NCI-H2196 treated with DMSO at 0.1 percent for 48 hours (cell line): ENCODE measurements around the gene KRT81.
"Not testable (repeated sequence)": the region's sequence is repeated elsewhere in the genome, so short reads cannot be mapped to it uniquely, and the experiment has no call there.

Source experiments
- DNase-seq: peaks from one replicate; lab custom pipeline; 2025; ENCODE audit not compliant: unreplicated experiment; lab: John Stamatoyannopoulos, UW

KRT81 gene

DNA sequence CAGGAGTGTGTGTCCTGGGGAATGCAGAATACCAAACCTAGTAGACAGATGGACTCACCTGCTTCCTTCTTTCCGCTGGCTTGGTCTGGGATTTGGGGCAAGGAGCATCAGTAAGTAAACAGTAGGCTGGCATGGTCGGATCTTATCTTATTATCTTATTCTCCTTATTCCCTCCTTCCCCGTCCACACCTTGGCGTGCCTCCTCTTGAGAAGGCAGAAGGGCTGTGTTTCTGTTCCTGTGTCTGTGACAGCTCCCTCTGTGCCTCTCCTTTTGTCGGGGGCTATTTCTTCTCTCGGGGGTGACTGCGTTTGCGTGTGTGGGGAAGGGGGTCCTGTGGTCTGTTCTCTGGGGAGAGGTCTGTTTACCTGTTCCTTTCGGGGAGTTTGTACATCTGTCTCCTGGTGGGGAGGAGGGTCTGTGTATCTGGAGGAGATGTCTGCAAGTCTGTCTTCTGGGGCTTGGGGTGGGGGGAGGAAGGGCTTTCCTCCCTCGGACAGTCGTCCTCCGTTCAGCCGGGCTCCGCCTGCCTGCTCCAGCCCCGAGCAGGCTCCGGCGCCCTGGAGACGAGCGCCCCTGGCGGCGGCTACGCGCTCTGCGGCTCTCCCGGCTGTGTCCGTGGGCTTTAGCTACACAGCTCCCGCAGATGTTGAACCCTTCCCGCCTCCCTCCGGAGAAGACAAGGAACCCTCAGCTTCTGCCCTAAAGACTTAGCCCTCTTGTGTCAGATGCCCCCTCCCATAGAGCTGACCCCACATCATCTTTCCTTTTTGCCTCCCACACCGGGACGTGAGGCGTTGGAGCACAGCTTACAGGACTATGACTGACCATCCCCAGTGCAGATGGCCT is 12.5 kb downstream of the KRT81 start:
- DNase-seq: peak; percentile 63

DNA sequence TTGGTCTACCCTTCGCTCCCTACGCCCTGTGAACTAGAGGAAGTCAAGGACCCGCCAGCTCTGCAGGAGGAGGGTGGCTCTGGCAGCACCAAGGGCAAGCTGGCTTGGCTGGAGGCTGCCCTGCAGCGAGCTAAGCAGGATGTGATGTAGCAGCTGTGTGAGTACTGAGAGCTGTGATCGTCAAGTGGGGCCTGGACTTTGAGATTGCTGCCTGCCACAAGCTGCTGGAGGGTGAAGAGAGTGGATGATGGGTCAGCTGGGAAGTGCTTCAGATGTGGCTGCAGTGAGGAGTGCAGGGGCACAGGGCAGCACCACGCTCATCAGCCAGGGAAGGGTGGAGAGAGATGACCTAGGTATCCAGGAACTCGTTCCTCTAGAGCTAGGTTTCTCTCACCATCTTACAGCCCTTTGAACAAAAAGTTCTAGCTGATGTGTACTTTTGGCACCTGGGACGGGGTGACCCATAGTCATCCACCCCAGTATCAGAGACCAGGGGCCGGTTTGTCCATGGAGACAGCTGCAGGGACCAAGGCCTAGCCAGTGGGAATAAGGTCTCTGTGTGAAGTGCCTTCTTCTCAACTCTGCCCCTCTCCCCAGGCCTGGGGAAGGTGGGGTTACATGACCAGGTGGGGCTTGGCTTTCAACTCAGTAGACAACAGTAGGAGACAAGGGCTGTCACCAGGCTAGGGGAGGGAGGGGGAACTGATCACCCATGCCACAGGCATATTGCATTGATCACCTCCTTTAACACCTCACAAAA is 13.7 kb downstream of the KRT81 start:
- DNase-seq: no peak

DNA sequence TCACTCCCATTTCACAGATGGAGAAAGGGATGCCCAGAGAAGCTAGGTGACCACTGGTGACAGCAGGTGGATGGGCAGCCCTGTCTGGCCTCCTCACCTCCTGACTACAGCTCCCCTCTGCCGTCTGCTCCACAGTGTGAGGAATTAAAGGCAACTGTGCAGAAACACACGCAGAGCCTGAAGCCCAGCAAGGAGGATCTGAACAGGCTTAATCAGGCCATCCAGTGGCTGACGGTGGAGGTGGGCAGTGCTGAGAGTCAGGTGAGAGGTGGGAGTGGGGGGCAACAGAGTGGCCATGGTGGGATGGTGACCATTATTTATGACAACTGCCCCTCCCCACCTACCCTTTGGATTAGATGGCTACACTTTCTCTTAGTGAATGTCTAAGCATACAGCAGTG is 15.6 kb downstream of the KRT81 start:
- DNase-seq: no peak

DNA sequence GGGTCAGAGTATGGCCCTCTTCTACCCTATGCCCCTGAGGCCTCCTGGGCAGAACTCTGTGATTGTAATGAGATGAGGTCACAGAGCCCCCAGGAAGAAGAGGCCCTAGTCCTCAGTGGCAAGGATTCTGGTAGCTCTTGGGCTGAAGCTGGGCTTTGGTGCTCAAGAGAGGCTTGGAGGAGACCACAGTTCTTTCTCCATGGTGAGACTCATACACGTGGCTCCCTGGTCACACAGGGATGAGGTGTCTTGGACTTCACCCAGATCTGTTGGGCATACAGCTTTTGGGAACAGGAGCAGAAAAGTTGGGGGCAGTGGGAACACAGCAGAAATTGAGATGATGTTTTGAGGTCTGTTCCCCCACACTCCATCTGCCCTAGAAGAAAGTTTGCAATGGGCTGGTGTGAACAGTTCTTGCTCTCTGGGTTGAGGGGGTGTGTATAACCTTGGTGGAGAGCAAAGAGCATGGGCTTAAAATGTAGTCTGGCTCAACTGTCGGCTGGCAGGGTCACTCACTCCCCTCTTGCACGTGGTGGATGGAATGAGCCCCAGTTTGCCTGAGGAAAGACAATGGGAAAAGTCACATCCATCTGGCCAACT is 16.7 kb downstream of the KRT81 start, which contains the start of gene KRT86:
Gene KRT86, plus strand, starts transcription at position 125 of the 600 bp plus-strand sequence. CDS start 27,272 bp downstream, outside the sequence.
- no peak for DNase-seq

DNA sequence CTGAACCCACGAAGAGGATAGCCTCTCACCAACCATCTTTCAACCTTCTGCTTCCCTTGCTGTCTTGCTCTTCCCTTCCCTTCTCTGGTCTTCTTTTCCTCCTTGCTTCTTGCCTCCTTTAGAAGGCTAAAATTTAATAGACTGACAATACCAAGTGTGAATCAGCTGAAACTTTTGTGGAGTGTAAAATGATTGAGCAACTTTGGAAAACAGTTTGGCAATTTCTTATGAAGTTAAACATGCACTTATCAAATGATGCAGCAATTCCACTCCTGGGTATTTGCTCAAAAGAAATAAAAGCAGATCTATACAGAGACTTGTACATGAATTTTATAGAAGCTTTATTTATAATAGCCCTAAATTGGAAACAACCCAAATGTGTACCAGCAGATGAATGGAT is 20.2 kb downstream of the KRT81 start:
- DNase-seq: no peak

DNA sequence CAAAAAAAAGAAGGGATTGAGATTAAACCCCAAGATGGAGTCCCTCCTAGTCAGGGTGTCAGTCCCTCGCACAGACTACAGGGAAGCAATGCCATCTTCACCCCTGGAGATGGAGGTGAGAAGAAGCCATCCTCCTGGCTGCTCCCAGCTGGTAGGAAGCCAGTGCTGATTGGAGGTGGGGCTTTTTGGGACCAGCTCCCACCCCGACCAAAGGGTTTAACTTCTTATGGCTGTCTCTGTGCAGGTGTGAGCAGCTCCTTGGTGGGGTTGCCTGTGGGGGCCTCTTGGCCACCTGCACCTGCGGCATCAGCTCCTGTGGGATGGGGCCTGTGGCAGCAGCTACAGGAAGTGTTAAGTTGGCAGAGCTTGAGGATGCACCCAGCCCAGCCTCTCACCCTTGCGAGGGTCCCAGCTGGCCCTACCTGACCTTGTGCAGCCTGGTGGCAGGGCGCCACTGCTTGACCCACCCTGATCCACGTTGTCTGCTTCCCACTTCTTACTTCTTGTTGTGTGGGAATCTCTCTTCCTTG is 20.7 kb downstream of the KRT81 start:
- no peak for DNase-seq

DNA sequence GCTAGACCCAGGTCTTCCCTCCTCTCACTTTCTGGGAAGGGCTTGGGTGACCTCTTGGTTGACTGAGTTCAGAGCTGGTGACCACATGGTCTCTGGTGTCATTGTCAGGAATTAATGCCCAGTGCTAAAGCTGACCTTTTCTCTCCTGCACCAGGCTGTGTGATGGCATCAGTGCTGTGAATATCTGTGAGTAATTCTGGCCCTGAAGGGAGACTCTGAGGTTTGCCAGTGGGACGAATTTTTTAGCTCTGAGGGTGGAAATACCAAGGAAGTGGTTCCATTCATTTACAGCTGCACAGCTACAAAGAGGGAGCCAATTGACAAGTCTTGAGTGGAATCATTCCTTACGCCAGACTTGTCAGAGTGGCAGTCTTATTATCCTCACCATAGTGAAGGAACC is 23.1 kb downstream of the KRT81 start:
- no peak for DNase-seq

DNA sequence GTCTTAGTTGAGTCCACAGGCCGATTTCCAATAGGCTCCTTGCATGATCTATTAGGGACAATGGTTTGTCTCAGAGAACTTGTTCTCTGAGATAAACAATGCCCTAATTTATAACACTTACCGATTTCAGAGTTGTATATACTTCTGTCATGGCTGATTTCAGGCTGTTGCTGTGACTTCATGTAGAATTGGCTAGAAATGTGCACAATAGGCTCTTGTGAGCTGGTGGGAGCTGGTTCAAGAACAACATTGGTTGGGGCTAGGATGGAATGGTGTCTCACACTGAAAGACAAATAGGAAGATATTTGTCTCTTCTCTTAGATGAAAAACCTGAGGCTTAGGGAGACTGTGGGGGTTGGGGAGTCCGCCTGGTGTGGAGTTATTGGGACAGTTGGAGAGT is 23.6 kb downstream of the KRT81 start:
- no peak for DNase-seq

DNA sequence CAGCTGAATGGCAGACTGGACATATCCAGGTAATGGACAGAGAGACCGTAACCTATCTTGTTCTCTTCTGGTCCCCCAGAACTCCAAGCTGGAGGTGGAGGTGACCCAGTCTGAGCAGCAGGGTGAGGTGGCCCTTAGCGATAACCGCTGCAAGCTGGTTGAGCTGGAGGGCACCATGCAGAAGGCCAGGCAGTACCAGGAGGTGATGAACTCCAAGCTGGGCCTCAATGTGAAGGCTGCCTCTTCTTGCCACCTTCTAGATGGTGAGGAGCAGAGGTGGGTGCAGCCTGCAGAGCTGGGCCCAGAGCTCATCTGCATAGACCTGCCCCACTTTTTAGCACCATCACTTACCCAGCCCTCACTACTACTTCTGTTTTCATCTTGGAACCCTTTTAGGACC is 24.1 kb downstream of the KRT81 start:
- no peak for DNase-seq

DNA sequence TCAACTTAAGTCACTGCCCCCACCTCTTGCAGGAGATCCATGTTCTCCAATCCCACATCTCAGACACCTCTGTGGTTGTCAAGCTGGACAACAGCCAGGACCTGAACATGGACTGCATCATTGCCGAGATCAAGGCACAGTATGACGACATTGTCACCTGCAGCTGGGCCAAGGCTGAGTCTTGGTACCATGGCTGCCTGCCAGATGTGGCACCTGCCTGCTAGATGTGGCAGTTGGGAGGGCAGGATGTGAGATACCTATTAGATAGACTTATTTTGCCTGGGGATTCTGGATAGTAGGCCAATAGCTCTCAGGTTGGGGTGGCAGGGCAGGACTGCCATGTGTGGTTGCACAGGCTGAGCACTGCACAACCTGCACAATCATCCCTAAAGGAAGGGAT is 24.8 kb downstream of the KRT81 start:
- DNase-seq: no peak

DNA sequence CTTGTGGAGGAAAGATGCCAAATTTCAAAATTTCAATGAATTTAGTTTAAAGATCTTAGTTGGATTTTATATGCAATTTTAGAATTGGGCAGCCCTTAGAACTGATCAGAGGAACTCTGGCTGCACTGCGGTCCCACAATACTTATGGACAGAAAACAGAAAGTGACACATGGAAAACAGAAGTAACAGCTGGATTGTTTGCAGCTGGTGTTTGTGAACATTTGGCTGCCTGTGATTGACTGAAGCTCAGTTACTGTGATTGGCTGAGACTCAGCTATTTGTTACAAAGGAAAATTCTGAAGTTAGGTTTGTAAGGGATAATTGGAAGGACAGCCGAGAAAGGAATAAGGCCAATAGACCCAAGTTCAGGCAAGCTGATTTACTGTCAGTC is 26.9 kb downstream of the KRT81 start:
- DNase-seq: no peak

DNA sequence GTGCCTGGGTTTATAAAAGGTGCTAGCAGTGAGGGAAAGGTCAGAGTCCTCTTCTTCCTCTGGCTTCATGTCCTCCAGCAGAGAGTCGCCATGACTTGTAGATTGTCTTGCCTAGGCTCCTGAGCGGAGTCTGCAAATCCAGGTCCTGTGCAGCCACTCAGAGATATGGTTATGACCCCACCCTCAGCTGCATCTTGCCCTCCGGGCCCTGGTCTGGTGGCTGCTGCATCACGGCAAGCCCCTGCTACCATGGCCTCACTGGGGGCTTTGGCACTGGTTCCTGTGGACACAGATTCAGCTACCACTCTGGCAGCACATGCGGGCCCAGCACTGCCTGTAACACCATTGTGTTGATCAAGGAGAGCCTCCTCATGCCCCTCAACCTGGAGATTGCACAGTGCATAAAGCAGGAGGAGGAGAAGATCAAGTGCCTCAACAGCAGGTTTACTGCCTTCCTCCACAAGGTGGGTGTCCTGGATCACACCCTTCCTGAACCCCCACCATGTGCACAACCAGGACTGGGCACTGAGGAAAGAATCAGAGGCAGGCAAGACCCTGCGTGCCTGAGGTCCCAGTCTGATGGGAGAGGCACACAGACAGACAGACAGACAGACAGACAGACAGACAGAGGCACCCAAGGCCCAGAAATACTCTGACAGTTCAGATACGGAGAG is 27.4 kb downstream of the KRT81 start:
- no peak for DNase-seq

DNA sequence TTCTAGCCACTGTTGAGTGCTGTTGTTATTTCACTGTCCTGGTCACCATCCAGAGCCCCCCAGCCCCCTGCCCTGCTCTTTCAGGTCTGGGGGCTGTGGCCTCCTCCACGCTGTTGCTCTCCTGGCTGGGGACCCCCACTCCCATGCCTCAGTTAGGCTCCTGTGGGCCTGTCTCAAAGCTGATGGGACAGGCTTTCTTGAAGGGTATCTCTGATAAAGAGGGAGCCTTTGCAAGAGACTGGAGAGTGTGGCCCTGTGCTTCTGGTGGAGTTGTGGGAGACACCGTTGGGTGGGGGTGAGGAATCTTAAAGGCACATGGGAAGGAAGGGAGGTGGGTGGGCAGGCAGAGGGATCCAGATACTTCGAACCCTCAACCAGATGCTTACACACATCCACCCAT is 29.0 kb downstream of the KRT81 start:
- no peak for DNase-seq

DNA sequence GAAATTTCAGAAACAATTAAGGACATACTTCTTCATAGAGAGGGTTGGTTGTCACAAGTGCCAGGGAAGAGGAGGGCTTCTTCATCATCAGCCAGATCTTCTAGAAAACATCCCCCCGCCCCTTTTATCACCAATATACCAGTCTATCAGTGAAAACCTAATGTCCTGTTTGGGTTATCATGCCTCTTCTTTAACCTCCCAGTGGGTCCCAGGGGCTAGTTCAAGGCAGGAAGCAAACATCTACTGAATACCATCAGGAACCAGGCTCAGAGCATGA is 30.2 kb downstream of the KRT81 start:
- no peak for DNase-seq

DNA sequence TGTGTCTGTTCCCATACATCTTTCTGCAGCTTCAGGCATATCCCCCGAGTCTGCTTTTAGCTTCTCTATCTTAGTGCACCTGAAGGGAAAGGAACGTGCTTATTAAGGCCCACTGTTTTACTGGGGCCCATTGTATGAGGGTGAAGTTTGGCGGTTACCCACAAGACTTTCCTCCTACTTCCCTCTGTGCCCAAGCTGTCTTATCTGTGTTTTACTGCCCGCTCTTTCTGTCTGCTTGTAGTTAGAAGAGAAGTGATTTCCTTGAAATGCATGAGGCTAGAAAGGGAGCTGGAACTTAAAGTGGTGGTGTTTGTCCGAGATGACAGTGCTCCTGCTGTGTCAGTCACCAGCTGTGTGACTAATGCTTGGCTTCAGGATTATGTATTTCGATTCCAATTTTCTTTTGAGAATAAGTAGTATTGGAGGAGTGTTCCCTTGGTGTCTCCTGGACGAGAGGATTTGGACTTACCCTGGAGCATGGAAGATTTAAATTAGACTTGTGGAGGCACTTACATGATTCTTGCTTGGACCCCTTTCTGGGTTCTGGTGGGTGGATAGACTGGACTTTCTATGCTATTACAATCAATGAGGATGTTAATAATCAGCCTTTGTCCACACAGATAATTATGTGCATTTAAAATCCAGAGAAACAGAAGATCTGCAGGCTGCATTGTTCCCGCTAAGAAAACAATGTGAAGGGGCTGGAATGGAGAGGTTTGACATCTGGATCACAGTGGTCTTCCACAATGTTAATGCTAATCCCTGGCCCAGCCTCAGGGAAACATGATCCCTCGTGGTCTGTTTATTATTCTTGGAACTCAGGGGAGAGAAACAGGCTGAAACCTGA is 30.8 kb downstream of the KRT81 start:
- no peak for DNase-seq

DNA sequence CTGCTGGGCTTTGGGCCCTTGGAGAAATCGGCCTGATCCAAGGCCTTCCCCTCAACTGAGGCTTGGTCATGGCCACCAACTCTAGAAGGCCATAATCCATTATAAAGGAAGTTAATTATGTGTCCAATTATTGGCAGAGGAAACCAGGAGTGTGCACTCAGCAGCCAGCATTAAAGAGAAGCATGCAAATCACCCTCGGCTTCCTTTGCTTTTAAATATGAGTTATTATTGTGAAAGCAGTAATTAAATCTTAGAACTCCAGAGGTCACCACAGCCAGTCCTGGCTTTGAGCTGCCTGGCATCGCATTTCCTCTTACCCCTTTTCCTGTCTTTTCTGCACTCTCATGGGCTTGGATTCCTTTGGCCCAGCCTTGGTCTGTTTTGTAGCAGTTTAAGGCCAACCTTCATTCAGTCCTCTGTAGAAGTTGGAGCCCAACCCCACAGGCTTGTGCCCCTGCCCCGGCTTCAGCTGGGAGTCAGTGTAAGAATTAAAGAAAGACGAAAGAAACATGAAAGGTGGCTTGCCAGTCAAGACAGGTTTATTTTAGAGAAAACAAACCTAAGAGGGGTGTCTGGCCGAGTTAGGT is 31.6 kb downstream of the KRT81 start:
- DNase-seq: no peak

DNA sequence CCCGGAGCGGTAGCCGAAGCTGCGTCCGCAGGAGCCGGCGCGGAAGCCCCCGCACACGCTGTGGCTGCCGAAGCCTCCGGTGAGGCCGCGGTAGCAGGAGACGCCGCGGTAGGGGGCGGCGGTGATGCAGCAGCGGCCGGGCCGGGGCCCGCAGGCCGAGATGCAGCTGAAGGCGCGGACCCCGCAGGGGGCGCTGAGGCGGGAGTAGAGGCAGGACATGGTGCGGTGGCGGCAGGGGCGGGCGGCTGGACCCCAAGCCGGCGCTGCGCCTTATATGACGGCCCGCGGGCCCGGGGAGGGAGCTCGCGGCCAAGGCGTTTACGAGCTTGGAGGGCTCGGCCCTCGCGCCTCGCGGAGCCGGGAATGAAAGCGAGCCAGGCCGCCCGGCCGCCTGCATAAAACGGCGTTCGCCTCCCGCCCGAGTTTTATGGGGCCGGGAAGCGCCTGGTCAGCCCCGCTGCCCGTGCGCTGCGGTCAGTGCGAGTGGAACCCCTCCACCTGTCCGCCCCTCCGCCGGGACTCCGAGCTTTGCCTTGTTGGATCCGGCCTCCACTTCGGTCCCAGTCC is 32.9 kb downstream of the KRT81 start:
- DNase-seq: no peak

DNA sequence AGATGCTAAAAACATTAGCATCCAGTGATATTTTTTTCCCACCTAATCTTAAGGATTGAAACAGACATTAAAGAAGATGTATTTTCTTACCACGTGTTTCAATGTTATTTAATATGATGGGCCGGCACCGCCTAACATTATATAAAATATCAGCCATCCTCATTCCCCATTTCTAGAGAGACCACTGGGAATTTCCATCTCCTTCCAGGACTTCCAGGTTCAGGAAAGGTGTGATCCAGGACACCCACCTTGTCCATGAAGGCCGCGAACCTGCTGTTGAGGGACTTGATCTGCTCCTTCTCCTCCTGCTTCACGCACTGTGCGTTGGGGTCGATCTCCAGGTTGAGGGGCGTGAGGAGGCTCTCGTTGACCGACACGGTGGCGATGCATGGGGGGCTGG is 33.4 kb downstream of the KRT81 start:
- not testable (repeated sequence) for DNase-seq

DNA sequence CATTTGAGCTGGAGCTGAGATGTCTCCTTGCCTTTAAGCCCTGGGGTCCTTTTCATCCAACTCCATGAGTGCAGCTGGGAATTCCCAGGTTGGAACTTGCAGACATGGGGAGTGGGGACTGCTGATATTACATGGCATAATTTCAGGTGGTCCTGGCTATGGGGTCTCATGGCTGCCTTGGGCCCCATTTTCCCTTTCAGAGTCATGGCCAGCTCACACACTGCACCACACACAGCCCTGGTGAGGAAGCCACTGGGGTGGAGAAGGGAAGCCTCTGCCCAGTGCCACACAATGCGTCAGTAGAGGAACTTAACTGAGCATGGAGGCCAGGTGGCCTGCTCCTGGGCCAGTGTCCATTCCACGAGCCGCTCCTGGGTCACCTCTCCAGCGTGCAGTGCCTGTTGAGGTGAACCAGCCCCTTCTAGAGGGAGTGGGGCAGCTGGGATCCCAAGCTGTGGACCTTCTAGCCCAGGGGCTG is 34.2 kb downstream of the KRT81 start:
- no peak for DNase-seq

DNA sequence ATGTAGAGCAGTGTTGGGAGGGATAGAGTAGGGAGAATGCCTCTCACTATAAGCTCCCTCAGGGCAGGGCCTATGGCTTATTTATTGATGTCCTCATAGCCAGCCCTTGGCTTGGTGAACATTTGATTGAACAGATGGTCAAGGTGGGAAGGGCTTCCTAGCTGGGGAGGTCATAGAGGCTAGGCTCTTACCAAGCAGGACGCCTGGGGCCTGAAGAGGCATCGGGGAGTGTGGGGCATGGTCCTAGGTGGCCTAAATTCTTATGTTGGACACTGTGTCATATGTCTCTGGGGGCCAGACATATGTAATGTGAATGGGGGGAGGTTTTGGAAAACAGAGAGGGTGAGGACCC is 34.8 kb downstream of the KRT81 start:
- no peak for DNase-seq
